ENCODE results near the gene HSD17B7.
A peak's percentile ranks its signal among the peaks of the same experiment; 100 is the strongest.

Gene HSD17B7

GRCh38 chr1:162859191-162859590 lies 68.7 kb downstream of the HSD17B7 start:
- no peak for DNase-seq (ENCODE audit: low read depth)

DNA sequence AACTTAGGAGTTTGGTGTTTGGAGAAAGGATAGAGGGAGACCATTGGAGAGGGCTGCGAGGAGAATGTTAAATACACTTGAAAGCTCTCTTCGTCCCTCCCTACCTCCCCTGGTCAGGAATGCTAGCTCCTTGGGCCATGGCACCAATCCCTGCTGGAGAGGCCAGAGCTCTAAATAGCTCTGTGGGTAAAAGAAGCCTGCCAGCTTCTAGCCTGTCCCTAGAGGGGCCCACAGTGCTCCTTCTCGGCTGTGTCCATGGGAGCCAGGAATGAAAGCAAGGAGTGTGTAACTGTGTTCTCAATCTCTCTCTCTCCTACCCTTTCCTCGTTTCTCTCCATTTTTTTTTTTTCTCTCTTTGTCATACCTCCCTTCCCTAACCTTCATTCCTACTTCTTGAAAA lies 70.6 kb downstream of the HSD17B7 start, which contains the start of gene CCDC190:
Gene CCDC190, minus strand, starts transcription at position 75 of the 400 bp plus-strand sequence. CDS start 1,529 bp downstream, outside the sequence.
- peak; percentile 57 for DNase-seq (ENCODE audit: low read depth)

DNA sequence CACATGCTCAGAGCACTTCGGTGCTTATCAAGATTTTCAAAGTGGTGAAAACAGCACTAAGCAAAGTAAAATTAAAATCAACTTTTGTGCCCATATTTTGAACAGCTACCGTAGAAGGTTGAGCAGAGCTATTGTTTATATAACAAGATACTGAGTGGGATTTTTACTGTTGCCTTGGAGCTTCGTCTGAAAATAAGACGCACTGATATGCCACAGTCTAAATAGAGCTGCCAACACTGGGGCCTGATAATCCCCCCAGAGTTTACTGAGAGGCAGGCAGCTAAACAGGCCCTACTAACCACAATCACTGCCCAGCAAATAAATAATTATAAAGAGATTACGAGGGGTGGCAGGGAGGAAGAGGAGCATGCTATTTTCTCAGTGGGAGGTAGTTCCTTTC lies 71.1 kb downstream of the HSD17B7 start:
- DNase-seq (ENCODE audit: low read depth): no peak

Data from stromal cell of bone marrow (primary cell).